ENCODE data around the gene SLC37A1. TPM values are rescaled to one million over a fixed set of nuclear protein-coding genes. Genes with fewer than 3 reads are reported as not detected.

Gene SLC37A1
- total RNA-seq, 6 donors from 2014 or later: 20.8 to 70.2 (median 36.8) TPM

- Histone ChIP-seq H3K27me3 (no peaks in the 10 kb centered on the region), H3K4me3 (no peak overlapping the region), H3K9me3 (no peaks in the 10 kb centered on the region), H3K4me1 (peaks cover 0 to 4% (median 0%) of the 10 kb centered on the region in 4 donors), H3K36me3 (peaks cover 10 to 57% (median 43%) of the 10 kb centered on the region in 4 donors), H3K27ac (no peak overlapping the region)
- ATAC-seq (ENCODE audit: low FRiP score in 2 of 2) (no peak), DNase-seq (peak in 1 of 2 donors; percentile 3)
- no peak for TF ChIP-seq POLR2A (IDR thresholded peaks at IDR 0.05)
- no peak for TF ChIP-seq CTCF (IDR thresholded peaks at IDR 0.05)
- TF ChIP-seq POLR2AphosphoS5 (IDR thresholded peaks at IDR 0.05): no peak
- no peak for TF ChIP-seq EP300 (IDR thresholded peaks at IDR 0.05)
- WGBS, 2 donors: 87 to 90% methylated on average over 13 of the region's 13 CpGs
These were observed 39.0 kb downstream of the SLC37A1 start for GRCh38 chr21:42552407-42553336.

- H3K27ac ChIP-seq: no peak overlapping the region
- H3K4me3 ChIP-seq: no peak overlapping the region
- ATAC-seq (ENCODE audit: low FRiP score in 2 of 2): no peak
- TF ChIP-seq EP300 (IDR thresholded peaks at IDR 0.05) (no peak), POLR2AphosphoS5 (IDR thresholded peaks at IDR 0.05) (no peak), POLR2A (IDR thresholded peaks at IDR 0.05) (no peak), CTCF (IDR thresholded peaks at IDR 0.05) (no peak)
- peak in 1 of 2 donors; percentile 12 for DNase-seq
- peaks cover 0 to 4% (median 0%) of the 10 kb centered on the region in 4 donors for H3K4me1 ChIP-seq
- no peaks in the 10 kb centered on the region for H3K27me3 ChIP-seq
- H3K9me3 ChIP-seq: no peaks in the 10 kb centered on the region
- 73 to 74% methylated on average over 3 of the region's 3 CpGs for WGBS, 2 donors
- H3K36me3 ChIP-seq: peaks cover 10 to 55% (median 36%) of the 10 kb centered on the region in 4 donors
These were observed 39.8 kb downstream of the SLC37A1 start for GRCh38 chr21:42553435-42553834.

- no peak overlapping the region for H3K4me3 ChIP-seq
- peak in 1 of 2 donors; percentile 11 for DNase-seq
- H3K4me1 ChIP-seq: peaks cover 0 to 4% (median 0%) of the 10 kb centered on the region in 4 donors
- no peak overlapping the region for H3K27ac ChIP-seq
- no peaks in the 10 kb centered on the region for H3K9me3 ChIP-seq
- WGBS, 2 donors: 84 to 97% methylated on average over 10 to 13 of the region's 13 CpGs
- no peak for ATAC-seq (ENCODE audit: low FRiP score in 2 of 2)
- no peaks in the 10 kb centered on the region for H3K27me3 ChIP-seq
- TF ChIP-seq EP300 (IDR thresholded peaks at IDR 0.05) (no peak), POLR2AphosphoS5 (IDR thresholded peaks at IDR 0.05) (no peak), CTCF (IDR thresholded peaks at IDR 0.05) (no peak), POLR2A (IDR thresholded peaks at IDR 0.05) (no peak)
- peaks cover 8 to 55% (median 40%) of the 10 kb centered on the region in 4 donors for H3K36me3 ChIP-seq
These were observed 40.8 kb downstream of the SLC37A1 start for GRCh38 chr21:42554251-42554961.

GRCh38 chr21:42555756-42556438 is 42.2 kb downstream of the SLC37A1 start:
- peaks cover 8 to 67% (median 50%) of the 10 kb centered on the region in 4 donors for H3K36me3 ChIP-seq

More at GRCh38 chr21:42555756-42556438, 42.2 kb downstream of the SLC37A1 start:
- ATAC-seq (ENCODE audit: low FRiP score in 2 of 2) (peak in 1 of 2 donors; percentile 12), DNase-seq (peak in 1 of 2 donors; percentile 16)
- Histone ChIP-seq H3K4me3 (no peak overlapping the region), H3K27ac (no peak overlapping the region), H3K27me3 (no peaks in the 10 kb centered on the region), H3K9me3 (no peaks in the 10 kb centered on the region), H3K4me1 (peaks cover 0 to 4% (median 0%) of the 10 kb centered on the region in 4 donors)
- 94% methylated on average over 24 to 28 of the region's 28 CpGs for WGBS, 2 donors
- no peak for TF ChIP-seq POLR2AphosphoS5 (IDR thresholded peaks at IDR 0.05)
